HepG2 (cell line): ENCODE measurements around the gene TTPAL. TPM values are rescaled to one million over a fixed set of nuclear protein-coding genes. Genes with fewer than 3 reads are reported as not detected.

Experiments used
- ATAC-seq: fragments of 200-7000 bp; cut with Tn5 transposase; 3 replicates; pipeline ENCODE4 v1.9.1; 2020; ENCODE audit warnings: mild to moderate bottlenecking, moderate library complexity
- BruUV-seq: library from RNA; stranded (reverse); fragments of 400-500 nt; replicated peaks from 2 replicates; lab custom pipeline; 2021; lab: Mats Ljungman, UMichigan
- CTCF ChIA-PET: fragments of 300-600 bp; formaldehyde crosslinking; extraction: SDS; loops from one replicate; lab custom pipeline; 2021; ENCODE audit warnings: low total read pairs, inconsistent platforms, low intra/inter-chr PET ratio; lab: Yijun Ruan, JAX
- POLR2A ChIA-PET: fragments of 350-600 bp; sonication (Branson Sonifier 250); formaldehyde crosslinking; loops from one replicate; lab custom pipeline; 2020; ENCODE audit warnings: antibody characterized with exemption, inconsistent platforms; lab: Yijun Ruan, JAX
- DNase-seq: peaks from one replicate; pipeline ENCODE4 v3.0.0-alpha.2; 2015; ENCODE audit warnings: low spot score
- FAIRE-seq: peaks from 3 replicates; lab custom pipeline; 2011; peaks lifted over from hg19 to GRCh38; lab: Jason Lieb, UNC
- H2AFZ ChIP-seq: one replicate; pipeline ENCODE4 v1.6.1; 2011; ENCODE audit warnings: low read length, inconsistent platforms
- H3K27ac ChIP-seq: fragments of 300-600 bp; 3 replicates; pipeline ENCODE4 v1.8.0; 2011; ENCODE audit warnings: mixed run types, mild to moderate bottlenecking, mixed read lengths, low read length, inconsistent platforms; ENCODE audit not compliant: insufficient read depth; ENCODE audit errors: extremely low read length
- H3K27me3 ChIP-seq, 2 experiments: fragments of 200-600 bp in 1 of 2; 2 replicates in 1 of 2; 3 replicates in 1 of 2; pipeline versions ENCODE4 v1.6.0 to v1.8.0; 2011; ENCODE audit warnings: low read length in 2 of 2, mild to moderate bottlenecking in 2 of 2, moderate library complexity in 2 of 2, inconsistent platforms in 1 of 2; ENCODE audit not compliant: insufficient read depth in 2 of 2, control insufficient read depth in 1 of 2
- H3K36me3 ChIP-seq, 2 experiments: fragments of 200-600 bp in 1 of 2; replicated peaks in 1 of 2; 2 replicates in 1 of 2; 3 replicates in 1 of 2; pipeline versions ENCODE4 v1.5.1 to v1.8.0; 2011; ENCODE audit warnings: low read length in 2 of 2, inconsistent platforms in 1 of 2; ENCODE audit not compliant: insufficient read depth in 2 of 2, control insufficient read depth in 1 of 2
- H3K4me1 ChIP-seq: 2 replicates; pipeline ENCODE4 v1.5.1; 2012; ENCODE audit warnings: low read length, inconsistent platforms; ENCODE audit not compliant: insufficient read depth
- H3K4me2 ChIP-seq: 2 replicates; pipeline ENCODE4 v1.6.0; 2011; ENCODE audit warnings: low read depth, low read length, inconsistent platforms
- H3K4me3 ChIP-seq, 3 experiments: fragments of 200-600 bp in 1 of 3; sonication (generic), shearing (Covaris generic) in 1 of 3; replicated peaks in 1 of 3; 2 replicates each; pipeline ENCODE4 v1.5.1; 2011 to 2016; ENCODE audit warnings: low read length in 3 of 3, inconsistent platforms in 2 of 3, low read depth in 2 of 3, mild to moderate bottlenecking in 2 of 3, control low read depth in 1 of 3, mixed read lengths in 1 of 3; ENCODE audit not compliant: insufficient read depth in 1 of 3
- H3K79me2 ChIP-seq: one replicate; pipeline ENCODE4 v1.6.1; 2011; ENCODE audit warnings: low read length, inconsistent platforms; ENCODE audit not compliant: insufficient read depth
- H3K9ac ChIP-seq: 2 replicates; pipeline ENCODE4 v1.6.0; 2011; ENCODE audit warnings: mild to moderate bottlenecking, low read depth, low read length, inconsistent platforms; ENCODE audit not compliant: insufficient read depth
- H3K9me3 ChIP-seq: 2 replicates; pipeline ENCODE4 v1.5.1; 2012; ENCODE audit warnings: mild to moderate bottlenecking, low read length
- H4K20me1 ChIP-seq: 2 replicates; pipeline ENCODE4 v1.6.0; 2011; ENCODE audit warnings: inconsistent platforms, mild to moderate bottlenecking, low read length, moderate library complexity; ENCODE audit not compliant: insufficient read depth
- AGO1 ChIP-seq: fragments of 200-400 bp; formaldehyde crosslinking; IDR thresholded peaks from 2 replicates; pipeline ENCODE4 v1.6.1; 2017; ENCODE audit warnings: mild to moderate bottlenecking, low read depth, low read length, moderate library complexity; ENCODE audit not compliant: poor library complexity, severe bottlenecking
- ARHGAP35 ChIP-seq: sonication (generic); formaldehyde crosslinking; IDR thresholded peaks from 2 replicates; pipeline ENCODE4 v1.9.0; 2022; ENCODE audit warnings: mild to moderate bottlenecking, inconsistent platforms, moderate library complexity, missing genetic modification reagents, borderline replicate concordance
- ATF6 ChIP-seq: sonication (generic); formaldehyde crosslinking; conservative IDR thresholded peaks from 2 replicates; pipeline ENCODE4 v1.4.0; 2020; ENCODE audit warnings: missing genetic modification reagents
- KDM2A ChIP-seq: sonication (generic); formaldehyde crosslinking; IDR thresholded peaks from 2 replicates; pipeline ENCODE4 v1.4.0; 2020; ENCODE audit warnings: low read depth, missing genetic modification reagents, borderline replicate concordance
- MIER3 ChIP-seq: IDR thresholded peaks from 2 replicates; pipeline ENCODE4 v1.6.1; 2016; ENCODE audit warnings: missing compliant biosample characterization, borderline replicate concordance
- NFATC3 ChIP-seq: sonication (generic); formaldehyde crosslinking; IDR thresholded peaks from 2 replicates; pipeline ENCODE4 v1.5.1; 2020; ENCODE audit warnings: mild to moderate bottlenecking, missing genetic modification reagents
- RBM22 ChIP-seq: fragments of 200-400 bp; formaldehyde crosslinking; optimal IDR thresholded peaks from 2 replicates; pipeline ENCODE3; 2017; ENCODE audit warnings: mild to moderate bottlenecking, low read length, moderate library complexity
- SSRP1 ChIP-seq: IDR thresholded peaks from 2 replicates; pipeline ENCODE4 v1.6.1; 2016; ENCODE audit warnings: control low read depth
- ZBTB39 ChIP-seq: sonication (generic); formaldehyde crosslinking; IDR thresholded peaks from 2 replicates; pipeline ENCODE4 v1.5.0; 2020; ENCODE audit warnings: missing genetic modification reagents
- ZNF24 ChIP-seq: fragments of 450-650 bp; IDR thresholded peaks from 2 replicates; pipeline ENCODE4 v1.6.1; 2017; ENCODE audit warnings: antibody characterized with exemption, mild to moderate bottlenecking
- ZNF350 ChIP-seq: sonication (generic); formaldehyde crosslinking; IDR thresholded peaks from 2 replicates; pipeline ENCODE4 v1.4.0; 2020; ENCODE audit warnings: mild to moderate bottlenecking, low read depth, missing genetic modification reagents, borderline replicate concordance
- ZNF558 ChIP-seq: sonication (generic); formaldehyde crosslinking; IDR thresholded peaks from 2 replicates; pipeline ENCODE4 v1.9.0; 2022; ENCODE audit warnings: mild to moderate bottlenecking, missing genetic modification reagents, borderline replicate concordance
- ZNF761 ChIP-seq: sonication (generic); formaldehyde crosslinking; conservative IDR thresholded peaks from 2 replicates; pipeline ENCODE4 v1.4.0; 2020; ENCODE audit warnings: mild to moderate bottlenecking, missing genetic modification reagents
- ZSCAN21 ChIP-seq: sonication (generic); formaldehyde crosslinking; IDR thresholded peaks from 2 replicates; pipeline ENCODE4 v1.8.0; 2022; ENCODE audit warnings: mild to moderate bottlenecking, missing genetic modification reagents, moderate library complexity, borderline replicate concordance
- ZSCAN25 ChIP-seq: sonication (generic); formaldehyde crosslinking; IDR thresholded peaks from 2 replicates; pipeline ENCODE4 v1.8.0; 2022; ENCODE audit warnings: mild to moderate bottlenecking, missing genetic modification reagents
- WGBS: methylation state at CpG from one replicate; pipeline ENCODE4 v1.1.6; 2017; ENCODE audit warnings: low lambda C conversion rate; 5-methylcytosine and 5-hydroxymethylcytosine counted together
- in situ Hi-C: cut with HindIII; loops from 2 replicates; pipeline ENCODE4 v1.10.0; 2017; ENCODE audit warnings: low pct_unique_long_range_greater_than_20kb; ENCODE audit not compliant: extremely low pct_ligation_motif_present
- intact Hi-C: fragments of 100-400 bp; cut with micrococcal nuclease; formaldehyde crosslinking; loops from one replicate; pipeline ENCODE4 v1.10.0; 2022; ENCODE audit not compliant: unreplicated experiment
- polyA plus RNA-seq, 8 experiments: library from polyadenylated mRNA; depleted of rRNA in 3 of 8; stranded (reverse) in 7 of 8; unstranded in 1 of 8; fragments of >200 nt; fragmentation: Illumina TruSeq in 4 of 8; extraction: Trizol in 4 of 8; gene quantifications; 2 replicates each; pipeline versions ENCODE4 v1.2.1 to v1.2.3, GENCODE V29; 2011 to 2016; ENCODE audit warnings: low read depth in 4 of 8, missing spikeins in 1 of 8, mixed read lengths in 1 of 8; ENCODE audit not compliant: insufficient read depth in 1 of 8
- total RNA-seq, 5 experiments: library from RNA; depleted of rRNA; stranded (reverse); fragments of >200 nt; fragmentation: Illumina TruSeq; extraction: Trizol; gene quantifications; 2 replicates each; pipeline ENCODE4 v1.2.3, GENCODE V29; 2016; ENCODE audit warnings: low read depth in 1 of 5

TTPAL gene
- total and polyA plus RNA-seq, 2 of the 13 experiments (the other 11 are each of a cell fraction or from before 2014, with no cell fraction given): 4.3 to 18.8 TPM

- TF ChIP-seq ATF6 (CRISPR knock-in tag) (peak; percentile 63; the same call in 1 of the 2 replicates), ZNF350 (CRISPR knock-in tag) (peak; percentile 74), ARHGAP35 (peak; percentile 81; the same call in 1 of the 2 replicates), AGO1 (peak; percentile 40)
Measured at GRCh38 chr20:44431502-44432234, 44.0 kb upstream of the TTPAL start (continued).

GRCh38 chr20:44432618-44433577, 42.8 kb upstream of the TTPAL start:
- intact Hi-C loops: no loop called here
- 0 out of 2 replicates have a peak, but pooled peaks have one; percentile 13 for TF ChIP-seq NFATC3 (CRISPR knock-in tag)
- peak; percentile 62 for TF ChIP-seq RBM22
- no peak for TF ChIP-seq ZNF761 (CRISPR knock-in tag)
- no peak for TF ChIP-seq ZSCAN25
- TF ChIP-seq KDM2A (CRISPR knock-in tag): 0 out of 2 replicates have a peak, but pooled peaks have one; percentile 19
- peak; percentile 93 for TF ChIP-seq SSRP1 (CRISPR knock-in tag)
- TF ChIP-seq ZBTB39 (CRISPR knock-in tag): 0 out of 2 replicates have a peak, but pooled peaks have one; percentile 40
- no peak for TF ChIP-seq ZNF558 (CRISPR knock-in tag)
- peak; percentile 18; the same call in 1 of the 2 replicates for TF ChIP-seq ZSCAN21 (CRISPR knock-in tag)
- TF ChIP-seq ZNF24: no peak
- peak; percentile 1; the same call in 1 of the 2 replicates for TF ChIP-seq MIER3 (CRISPR knock-in tag)

More at GRCh38 chr20:44432618-44433577, 42.8 kb upstream of the TTPAL start:
- FAIRE-seq: no peak
- ChIA-PET CTCF (no interaction called here), POLR2A (interaction anchor here (1.1 to 7.5 kb wide), 20 partner anchors 10 to 223 kb away, joined by 3 to 107 read pairs (median 12); partner anchors contain the start of genes HNF4A, OSER1, SERINC3 and TTPAL)
- Histone ChIP-seq H3K4me3 (no peak overlapping the region; a peak in 1 of 6 replicates), H4K20me1 (no peaks in the 10 kb centered on the region), H3K9ac (no peak overlapping the region; the same call in 1 of the 2 replicates), H3K4me2 (peak overlapping the region; percentile 87; the same call in 1 of the 2 replicates), H3K36me3 (peaks cover 16 to 25% of the 10 kb centered on the region in 2 experiments), H3K9me3 (no peaks in the 10 kb centered on the region), H2AFZ (no peak overlapping the region), H3K27ac (peak overlapping the region; percentile 79), H3K79me2 (no peaks in the 10 kb centered on the region), H3K27me3 (no peaks in the 10 kb centered on the region), H3K4me1 (peaks cover 95% of the 10 kb centered on the region)
- no peak for ATAC-seq
- no peak for DNase-seq
- in situ Hi-C loops: no loop called here
- 90% methylated on average over 8 of the region's 8 CpGs for WGBS
- BruUV-seq: no TSS peak
